Measurements from ENCODE around the gene RHOH. TPM values are rescaled to one million over a fixed set of nuclear protein-coding genes. Genes with fewer than 3 reads are reported as not detected.

Gene RHOH
- total and polyA plus RNA-seq, 9 of the 15 experiments (the other 6 are each of a cell fraction or from before 2014, with no cell fraction given), result 14.3 to 37.7 (median 23.2) TPM

GRCh38 chr4:40238700-40239548 lies 42.1 kb downstream of the RHOH start (continued):
- TF ChIP-seq AFF4 (CRISPR knock-in tag; IDR thresholded peaks at IDR 0.05), result peak; percentile 9; the same call in 1 of the 2 replicates
- TF ChIP-seq ZNF639 (CRISPR knock-in tag; conservative IDR thresholded peaks at IDR 0.05 in 1 of 2, IDR thresholded peaks at IDR 0.05 in 1 of 2), result peak in 1 of 2 experiments; percentile 20; a peak in 1 of 4 replicates
- peak; percentile 90 for TF ChIP-seq ATF4 (CRISPR knock-in tag; IDR thresholded peaks at IDR 0.05)
- TF ChIP-seq ZHX1 (conservative IDR thresholded peaks at IDR 0.05; ENCODE audit: low read length), result no peak
- peak; percentile 44; the same call in 1 of the 2 replicates for TF ChIP-seq SMARCE1 (IDR thresholded peaks at IDR 0.05)
- TF ChIP-seq ZNF282 (CRISPR knock-in tag; IDR thresholded peaks at IDR 0.05), result no peak
- 0 out of 2 replicates have a peak, but pooled peaks have one; percentile 69 for TF ChIP-seq STAT6 (CRISPR knock-in tag; IDR thresholded peaks at IDR 0.05)
- no peak for TF ChIP-seq THRB (CRISPR knock-in tag; conservative IDR thresholded peaks at IDR 0.05)
- no peak for TF ChIP-seq ZFP91 (CRISPR knock-in tag; IDR thresholded peaks at IDR 0.05)

All from K562 (cell line).